HL-60 (cell line): ENCODE measurements around the gene GFY.

Source experiments
- DNase-seq, 2 experiments: peaks; one replicate each; pipeline ENCODE4 v3.0.0-alpha.2; 2010 to 2020; ENCODE audit warnings: low read depth in 1 of 2, low spot score in 1 of 2
- H3K27ac ChIP-seq: fragments of 250-450 bp; sonication (Bioruptor Pico); replicated peaks from 2 replicates; pipeline ENCODE4 v1.5.1; 2020; ENCODE audit warnings: mild to moderate bottlenecking, moderate library complexity
- H3K27me3 ChIP-seq: fragments of 250-450 bp; sonication (Bioruptor Pico); 2 replicates; pipeline ENCODE4 v1.5.1; 2021; ENCODE audit warnings: mild to moderate bottlenecking, moderate library complexity; ENCODE audit not compliant: insufficient read depth, poor library complexity, severe bottlenecking
- H3K4me3 ChIP-seq: replicated peaks from 2 replicates; pipeline ENCODE4 v1.5.1; 2011; ENCODE audit warnings: mild to moderate bottlenecking, control low read depth, low read length; ENCODE audit not compliant: insufficient read depth
- CTCF ChIP-seq: IDR thresholded peaks from one replicate; pipeline ENCODE4 v1.5.1; 2011; ENCODE audit warnings: low read length, control low read depth, inconsistent platforms; ENCODE audit not compliant: insufficient read depth
- GABPA ChIP-seq: IDR thresholded peaks from 2 replicates; pipeline ENCODE4 v1.6.1; 2012; ENCODE audit warnings: low read depth
- POLR2AphosphoS5 ChIP-seq: IDR thresholded peaks from 2 replicates; pipeline ENCODE4 v1.6.1; 2012; ENCODE audit warnings: low read depth
- REST ChIP-seq: IDR thresholded peaks from 2 replicates; pipeline ENCODE4 v1.6.1; 2012; ENCODE audit warnings: low read depth; ENCODE audit not compliant: insufficient replicate concordance
- SPI1 ChIP-seq: IDR thresholded peaks from 2 replicates; pipeline ENCODE4 v1.6.1; 2012; ENCODE audit warnings: low read depth, mild to moderate bottlenecking, borderline replicate concordance

The GFY gene

GRCh38 chr19:49433240-49433901 is 8.2 kb downstream of the GFY start:
- DNase-seq, result no peak
- H3K27me3 ChIP-seq, result peaks cover 47% of the 10 kb centered on the region
- no peak for TF ChIP-seq POLR2AphosphoS5
- TF ChIP-seq CTCF, result no peak
- no peak for TF ChIP-seq GABPA
- TF ChIP-seq REST, result no peak
- no peak for TF ChIP-seq SPI1
- no peak overlapping the region for H3K27ac ChIP-seq
- no peak overlapping the region for H3K4me3 ChIP-seq

- Histone ChIP-seq H3K27ac (no peak overlapping the region), H3K27me3 (peaks cover 48% of the 10 kb centered on the region), H3K4me3 (no peak overlapping the region)
- TF ChIP-seq CTCF (no peak), GABPA (no peak), POLR2AphosphoS5 (no peak), REST (no peak), SPI1 (no peak)
- DNase-seq, result no peak
These were observed 9.9 kb downstream of the GFY start for GRCh38 chr19:49434907-49435583.

- H3K27me3 ChIP-seq, result peaks cover 51% of the 10 kb centered on the region
- TF ChIP-seq POLR2AphosphoS5 (no peak), REST (no peak), SPI1 (no peak), CTCF (no peak), GABPA (no peak)
These were observed 10.5 kb downstream of the GFY start for GRCh38 chr19:49435670-49436069.

More at GRCh38 chr19:49435670-49436069, 10.5 kb downstream of the GFY start:
- no peak overlapping the region for H3K27ac ChIP-seq
- DNase-seq, result no peak
- H3K4me3 ChIP-seq, result no peak overlapping the region
